Measurements from ENCODE around the gene UAP1L1. TPM values are rescaled to one million over a fixed set of nuclear protein-coding genes. Genes with fewer than 3 reads are reported as not detected.

Gene UAP1L1
- total RNA-seq, 1 donor from 2014 or later, result 19.1 TPM

DNA sequence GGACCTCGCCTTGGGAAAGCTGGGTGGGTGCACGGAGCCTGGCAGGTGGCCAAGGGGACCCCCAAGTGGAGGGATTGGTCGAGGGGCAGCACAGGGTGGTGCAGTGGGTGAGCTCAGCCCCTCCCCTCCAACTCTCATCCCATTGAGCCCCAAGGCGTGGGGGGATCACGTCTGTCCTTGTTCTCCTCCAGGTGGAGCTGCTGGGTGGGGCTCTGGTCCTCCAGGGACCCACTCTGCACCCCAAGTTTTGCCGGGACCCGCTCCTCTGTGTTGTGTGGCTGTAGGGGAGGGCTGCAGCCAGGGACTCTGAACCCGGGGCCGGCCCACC lies 41.8 kb upstream of the UAP1L1 start:
- Mint-ChIP-seq H3K36me3 (ENCODE audit: low read depth) (peaks cover 2% of the 10 kb centered on the region), H3K4me3 (no peak overlapping the region), H3K27me3 (peaks cover 2% of the 10 kb centered on the region), H3K9me3 (no peaks in the 10 kb centered on the region), H3K4me1 (peaks cover 28% of the 10 kb centered on the region), H3K27ac (peak overlapping the region; percentile 83)
- DNase-seq, result no peak
- intact Hi-C loops (cut with micrococcal nuclease), result loop anchor here (1.0 to 2.0 kb wide), 2 partner anchors 43 to 248 kb away; partner anchors contain the start of gene PAXX

GRCh38 chr9:137035937-137036336 lies 41.4 kb upstream of the UAP1L1 start:
- Mint-ChIP-seq H3K4me3 (no peak overlapping the region), H3K36me3 (ENCODE audit: low read depth) (peaks cover 2% of the 10 kb centered on the region), H3K4me1 (peaks cover 23% of the 10 kb centered on the region), H3K27me3 (peaks cover 2% of the 10 kb centered on the region), H3K27ac (no peak overlapping the region), H3K9me3 (no peaks in the 10 kb centered on the region)
- DNase-seq, result no peak
- intact Hi-C loops (cut with micrococcal nuclease), result loop anchor here (1.0 to 2.0 kb wide), 2 partner anchors 43 to 249 kb away; partner anchors contain the start of gene PAXX

- no peak for DNase-seq
- H3K27ac Mint-ChIP-seq, result no peak overlapping the region
- no peaks in the 10 kb centered on the region for H3K9me3 Mint-ChIP-seq
- intact Hi-C loops (cut with micrococcal nuclease), result no loop called here
- H3K36me3 Mint-ChIP-seq (ENCODE audit: low read depth), result peaks cover 2% of the 10 kb centered on the region
- no peak overlapping the region for H3K4me3 Mint-ChIP-seq
- H3K4me1 Mint-ChIP-seq, result peaks cover 19% of the 10 kb centered on the region
- H3K27me3 Mint-ChIP-seq, result peaks cover 2% of the 10 kb centered on the region
Measured at GRCh38 chr9:137037035-137037434, 40.3 kb upstream of the UAP1L1 start.

DNA sequence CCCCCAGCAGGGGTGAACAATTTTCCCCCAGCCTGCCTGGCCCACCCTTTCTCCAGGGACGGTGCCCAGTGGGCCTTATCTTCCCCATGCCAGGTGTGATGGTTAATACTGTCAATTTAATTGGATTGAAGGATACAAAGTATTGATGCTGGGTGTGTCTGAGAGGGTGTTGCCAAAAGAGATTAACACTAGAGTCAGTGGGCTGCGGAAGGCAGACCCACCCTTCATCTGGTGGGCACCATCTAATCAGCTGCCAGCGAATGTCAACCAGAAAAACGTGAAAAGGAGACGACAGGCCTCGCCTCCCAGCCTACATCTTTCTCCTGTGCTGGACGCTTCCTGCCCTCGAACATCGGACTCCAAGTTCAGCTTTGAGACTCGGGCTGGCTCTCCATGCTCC lies 39.8 kb upstream of the UAP1L1 start:
- Mint-ChIP-seq H3K9me3 (no peaks in the 10 kb centered on the region), H3K27ac (no peak overlapping the region), H3K36me3 (ENCODE audit: low read depth) (peaks cover 2% of the 10 kb centered on the region), H3K4me1 (peaks cover 17% of the 10 kb centered on the region), H3K27me3 (peaks cover 2% of the 10 kb centered on the region), H3K4me3 (no peak overlapping the region)
- DNase-seq, result no peak
- intact Hi-C loops (cut with micrococcal nuclease), result no loop called here

- intact Hi-C loops (cut with micrococcal nuclease), result no loop called here
- Mint-ChIP-seq H3K4me1 (peaks cover 11% of the 10 kb centered on the region), H3K27me3 (no peaks in the 10 kb centered on the region)
Measured at GRCh38 chr9:137038916-137039315, 38.4 kb upstream of the UAP1L1 start.

GRCh38 chr9:137039611-137040366 lies 37.5 kb upstream of the UAP1L1 start:
- no peak overlapping the region for H3K27ac Mint-ChIP-seq
- H3K9me3 Mint-ChIP-seq, result no peaks in the 10 kb centered on the region
- H3K4me3 Mint-ChIP-seq, result no peak overlapping the region
- H3K27me3 Mint-ChIP-seq, result peaks cover 2% of the 10 kb centered on the region
- DNase-seq, result no peak
- H3K4me1 Mint-ChIP-seq, result peaks cover 7% of the 10 kb centered on the region
- intact Hi-C loops (cut with micrococcal nuclease), result loop anchor here (10.0 kb wide), 1 partner anchor 135 kb away; the partner anchor contains the start of genes LRRC26 and TMEM210
- H3K36me3 Mint-ChIP-seq (ENCODE audit: low read depth), result peaks cover 2% of the 10 kb centered on the region

More at GRCh38 chr9:137038916-137039315, 38.4 kb upstream of the UAP1L1 start:
- no peaks in the 10 kb centered on the region for H3K9me3 Mint-ChIP-seq
- H3K27ac Mint-ChIP-seq, result no peak overlapping the region
- H3K36me3 Mint-ChIP-seq (ENCODE audit: low read depth), result peaks cover 2% of the 10 kb centered on the region
- H3K4me3 Mint-ChIP-seq, result no peak overlapping the region
- no peak for DNase-seq

DNA sequence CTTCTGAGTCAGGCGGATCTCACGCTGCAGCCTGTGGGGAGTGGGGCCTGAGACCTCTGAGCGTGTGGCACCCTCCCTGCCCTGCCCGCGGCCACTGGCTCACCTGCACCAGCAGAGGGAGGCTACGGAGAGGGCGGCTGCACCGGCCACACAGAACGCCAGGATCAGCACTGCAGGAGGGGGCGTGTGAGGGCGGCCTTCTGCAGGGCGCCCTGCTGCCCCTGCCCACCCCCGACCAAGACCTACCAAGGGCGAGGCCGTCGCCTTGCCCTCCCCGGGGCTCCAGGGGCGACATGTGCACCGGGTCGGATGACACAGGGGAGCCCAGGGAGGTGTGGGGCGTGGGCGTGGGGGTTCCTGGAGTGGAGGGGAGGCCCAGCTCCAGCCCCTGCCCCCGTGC lies 36.7 kb upstream of the UAP1L1 start:
- intact Hi-C loops (cut with micrococcal nuclease), result loop anchor here (10.0 kb wide), 1 partner anchor 134 kb away; the partner anchor contains the start of genes LRRC26 and TMEM210
- Mint-ChIP-seq H3K9me3 (no peaks in the 10 kb centered on the region), H3K36me3 (ENCODE audit: low read depth) (peaks cover 2% of the 10 kb centered on the region), H3K27ac (no peak overlapping the region), H3K4me3 (no peak overlapping the region), H3K27me3 (peaks cover 6% of the 10 kb centered on the region), H3K4me1 (peaks cover 6% of the 10 kb centered on the region)
- no peak for DNase-seq

- Mint-ChIP-seq H3K9me3 (no peaks in the 10 kb centered on the region), H3K27ac (no peak overlapping the region), H3K4me1 (peaks cover 6% of the 10 kb centered on the region), H3K4me3 (no peak overlapping the region), H3K36me3 (ENCODE audit: low read depth) (peaks cover 2% of the 10 kb centered on the region), H3K27me3 (peaks cover 6% of the 10 kb centered on the region)
- intact Hi-C loops (cut with micrococcal nuclease), result loop anchor here (10.0 kb wide), 1 partner anchor 134 kb away; the partner anchor contains the start of genes LRRC26 and TMEM210
- no peak for DNase-seq
Measured at GRCh38 chr9:137041124-137041523, 36.2 kb upstream of the UAP1L1 start.

GRCh38 chr9:137042751-137043727 lies 34.3 kb upstream of the UAP1L1 start:
- Mint-ChIP-seq H3K9me3 (no peaks in the 10 kb centered on the region), H3K27ac (no peak overlapping the region), H3K4me1 (peaks cover 6% of the 10 kb centered on the region), H3K36me3 (ENCODE audit: low read depth) (peaks cover 2% of the 10 kb centered on the region), H3K27me3 (peaks cover 14% of the 10 kb centered on the region), H3K4me3 (no peak overlapping the region)
- intact Hi-C loops (cut with micrococcal nuclease), result loop anchor here (10.0 kb wide), 1 partner anchor 132 kb away; the partner anchor contains the start of genes LRRC26 and TMEM210
- no peak for DNase-seq

- H3K4me3 Mint-ChIP-seq, result no peak overlapping the region
- H3K4me1 Mint-ChIP-seq, result peaks cover 6% of the 10 kb centered on the region
- no peaks in the 10 kb centered on the region for H3K9me3 Mint-ChIP-seq
- H3K36me3 Mint-ChIP-seq (ENCODE audit: low read depth), result no peaks in the 10 kb centered on the region
- intact Hi-C loops (cut with micrococcal nuclease), result loop anchor here (10.0 kb wide), 1 partner anchor 131 kb away; the partner anchor contains the start of genes LRRC26 and TMEM210
- peaks cover 16% of the 10 kb centered on the region for H3K27me3 Mint-ChIP-seq
- DNase-seq, result no peak
- no peak overlapping the region for H3K27ac Mint-ChIP-seq
Measured at GRCh38 chr9:137044037-137044436, 33.3 kb upstream of the UAP1L1 start.

DNA sequence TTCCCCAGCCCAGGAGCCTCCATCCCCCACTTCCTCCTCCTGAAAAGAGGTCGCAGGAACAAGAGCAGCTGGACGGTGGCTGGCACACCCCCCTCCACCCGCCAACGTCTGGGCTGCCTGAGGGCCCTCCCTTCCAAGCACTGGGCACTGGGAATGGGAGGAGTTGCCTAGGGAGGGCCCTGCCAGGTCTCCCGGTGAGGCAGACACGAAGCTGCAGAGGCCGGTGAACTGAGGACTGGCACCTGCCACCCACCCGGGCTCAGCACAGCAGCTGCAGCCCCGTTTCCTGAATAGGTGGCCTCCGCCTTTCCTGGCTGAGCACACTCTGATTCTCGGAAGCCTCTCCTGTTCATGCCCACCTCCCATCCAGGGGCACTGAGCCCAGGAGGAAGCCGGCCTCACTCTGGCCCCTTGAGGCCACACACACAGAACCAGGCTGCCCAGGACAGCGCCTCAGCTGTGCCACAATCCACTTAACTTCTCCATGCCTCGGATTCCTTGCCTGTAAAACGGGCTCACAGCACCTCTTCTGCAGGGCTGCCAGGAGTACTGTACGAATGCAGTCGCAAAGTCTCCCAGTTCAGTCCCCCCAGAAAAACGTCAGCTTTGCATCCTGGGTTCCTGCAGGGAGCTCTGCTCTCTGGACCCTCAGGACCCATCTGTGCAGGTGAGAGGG lies 32.7 kb upstream of the UAP1L1 start:
- peaks cover 7% of the 10 kb centered on the region for H3K4me1 Mint-ChIP-seq
- intact Hi-C loops (cut with micrococcal nuclease), result loop anchor here (5.0 to 10.0 kb wide), 3 partner anchors 83 to 197 kb away; partner anchors contain the start of genes LRRC26, PHPT1 and TMEM210
- H3K27ac Mint-ChIP-seq, result no peak overlapping the region

GRCh38 chr9:137045294-137046087 lies 31.8 kb upstream of the UAP1L1 start:
- no peaks in the 10 kb centered on the region for H3K36me3 Mint-ChIP-seq (ENCODE audit: low read depth)
- intact Hi-C loops (cut with micrococcal nuclease), result loop anchor here (1.0 to 10.0 kb wide), 4 partner anchors 22 to 198 kb away; partner anchors contain the start of genes LRRC26, PHPT1 and TMEM210
- peak; percentile 78 for DNase-seq

More for the DNA sequence above, 32.7 kb upstream of the UAP1L1 start:
- Mint-ChIP-seq H3K36me3 (ENCODE audit: low read depth) (no peaks in the 10 kb centered on the region), H3K27me3 (peaks cover 19% of the 10 kb centered on the region), H3K9me3 (no peaks in the 10 kb centered on the region), H3K4me3 (peak overlapping the region; percentile 78)
- DNase-seq, result peak; percentile 67

More at GRCh38 chr9:137045294-137046087, 31.8 kb upstream of the UAP1L1 start:
- H3K9me3 Mint-ChIP-seq, result no peaks in the 10 kb centered on the region
- H3K4me3 Mint-ChIP-seq, result peak overlapping the region; percentile 78
- H3K27ac Mint-ChIP-seq, result no peak overlapping the region
- H3K27me3 Mint-ChIP-seq, result peaks cover 28% of the 10 kb centered on the region
- peaks cover 7% of the 10 kb centered on the region for H3K4me1 Mint-ChIP-seq
